ENCODE results near the gene CLSTN2. TPM values are rescaled to one million over a fixed set of nuclear protein-coding genes. Genes with fewer than 3 reads are reported as not detected.

The CLSTN2 gene
- total RNA-seq, 1 experiment from 2014 or later: 0.02 TPM

- no peaks in the 10 kb centered on the region for H3K4me1 ChIP-seq (ENCODE audit: control insufficient read depth in 1 of 2, insufficient read depth in 2 of 2, low read length in 2 of 2)
- RAD21 ChIA-PET (ENCODE audit: low non-redundant PET in 1 of 2, low total read pairs in 2 of 2, uncharacterized antibody in 2 of 2, unreplicated experiment in 2 of 2): no interaction called here
- POLR2A ChIA-PET: no interaction called here
- no peaks in the 10 kb centered on the region for H4K20me1 ChIP-seq (ENCODE audit: insufficient read depth)
- H3K27ac ChIP-seq (ENCODE audit: low read depth, low read length): no peak overlapping the region
- BruUV-seq (replicated peaks): no TSS peak
- CTCF ChIA-PET: no interaction called here
- intact Hi-C loops (cut with micrococcal nuclease): no loop called here
- no peak overlapping the region for H3K9ac ChIP-seq (ENCODE audit: low read length)
- H3K36me3 ChIP-seq (ENCODE audit: control insufficient read depth in 1 of 2, insufficient read depth in 2 of 2, low read length in 2 of 2): no peaks in the 10 kb centered on the region
- H3K9me3 ChIP-seq (ENCODE audit: control insufficient read depth in 1 of 2, insufficient read depth in 1 of 2, low read depth in 1 of 2, low read length in 2 of 2): no peaks in the 10 kb centered on the region
- H3K9me2 ChIP-seq (ENCODE audit: insufficient read depth): no peaks in the 10 kb centered on the region
- H3K4me2 ChIP-seq (ENCODE audit: low read length): no peak overlapping the region
- ATAC-seq (no peak), DNase-seq (ENCODE audit: low read depth, low spot score) (no peak)
- H3K4me3 ChIP-seq (replicated peaks in 1 of 2; ENCODE audit: low read depth in 1 of 2, low read length in 2 of 2): no peak overlapping the region
- peaks cover 23% of the 10 kb centered on the region for H3K27me3 ChIP-seq (ENCODE audit: insufficient read depth, low read length)
- TF ChIP-seq CTCF (IDR thresholded peaks at IDR 0.05 in 2 of 3, conservative IDR thresholded peaks at IDR 0.05 in 1 of 3; ENCODE audit: borderline replicate concordance in 1 of 3, insufficient read depth in 1 of 3, low read depth in 2 of 3, low read length in 2 of 3) (no peak), MAX (IDR thresholded peaks at IDR 0.05) (no peak), ZNF274 (IDR thresholded peaks at IDR 0.05; ENCODE audit: low read depth, low read length) (no peak), TCF7L2 (IDR thresholded peaks at IDR 0.05; ENCODE audit: borderline replicate concordance, extremely low read depth, insufficient read depth, insufficient read length) (no peak), CBX3 (IDR thresholded peaks at IDR 0.05; ENCODE audit: low read depth) (no peak), SIN3A (IDR thresholded peaks at IDR 0.05; ENCODE audit: low read depth) (no peak), EZH2phosphoT487 (IDR thresholded peaks at IDR 0.05; ENCODE audit: borderline replicate concordance) (no peak), FOSL1 (IDR thresholded peaks at IDR 0.05; ENCODE audit: low read depth) (no peak), ZFX (IDR thresholded peaks at IDR 0.05) (no peak), POLR2AphosphoS5 (IDR thresholded peaks at IDR 0.05; ENCODE audit: low read depth, low read length) (no peak), EZH2 (IDR thresholded peaks at IDR 0.05) (no peak)
- H2AFZ ChIP-seq (ENCODE audit: low read depth, low read length, poor library complexity, severe bottlenecking): no peak overlapping the region
- H3K79me2 ChIP-seq (ENCODE audit: insufficient read depth, low read length): no peaks in the 10 kb centered on the region
These were observed 168.2 kb downstream of the CLSTN2 start for GRCh38 chr3:140103166-140103565.

All from HCT116 (cell line).